HG03439 (cell line): Measurements from ENCODE around the gene VPS51.
"Not testable (repeated sequence)": the region's sequence is repeated elsewhere in the genome, so short reads cannot be mapped to it uniquely, and the experiment has no call there.

Source experiments
- ATAC-seq: cut with Tn5 transposase; IDR thresholded peaks from one replicate; pipeline ENCODE4 v1.9.1; 2021; ENCODE audit warnings: mild to moderate bottlenecking, moderate library complexity; ENCODE audit not compliant: unreplicated experiment

VPS51 gene

DNA sequence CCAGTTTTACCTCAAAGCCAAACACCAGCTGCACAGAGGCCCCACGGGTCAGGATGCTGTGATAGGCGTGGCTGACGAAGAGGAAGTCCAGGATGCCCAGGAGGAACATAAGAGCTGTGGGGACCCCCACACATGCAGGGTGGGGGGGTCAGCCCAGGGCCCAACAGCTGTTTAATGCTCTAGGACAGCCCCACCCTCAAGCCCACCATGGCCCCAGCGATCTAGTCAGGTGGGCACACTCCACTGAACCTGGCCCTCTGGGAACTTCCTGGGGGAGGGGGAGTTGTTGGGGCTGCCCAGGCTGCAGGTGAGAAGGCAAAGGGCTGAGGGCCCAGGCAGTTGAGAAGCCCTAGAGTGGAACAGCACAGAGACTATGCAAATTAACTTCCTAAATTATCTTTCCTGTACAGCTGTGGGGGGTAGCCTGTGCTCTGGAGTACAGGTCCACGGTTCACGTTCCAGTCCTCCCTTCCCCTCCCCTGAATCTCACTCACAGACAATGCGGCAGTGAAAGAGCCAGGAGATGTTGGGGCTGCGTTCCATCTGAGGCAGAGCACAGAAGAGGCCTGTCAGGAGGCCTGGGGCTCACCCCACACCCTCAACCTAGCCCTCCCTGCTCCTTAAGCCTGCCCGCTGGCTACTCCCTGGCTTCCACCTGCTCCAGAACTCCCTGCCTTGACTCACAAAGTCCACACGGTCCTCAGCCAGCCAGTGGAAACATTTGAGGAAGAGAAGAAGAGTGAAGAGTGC, 36.4 kb downstream of the VPS51 start:
- ATAC-seq: no peak

DNA sequence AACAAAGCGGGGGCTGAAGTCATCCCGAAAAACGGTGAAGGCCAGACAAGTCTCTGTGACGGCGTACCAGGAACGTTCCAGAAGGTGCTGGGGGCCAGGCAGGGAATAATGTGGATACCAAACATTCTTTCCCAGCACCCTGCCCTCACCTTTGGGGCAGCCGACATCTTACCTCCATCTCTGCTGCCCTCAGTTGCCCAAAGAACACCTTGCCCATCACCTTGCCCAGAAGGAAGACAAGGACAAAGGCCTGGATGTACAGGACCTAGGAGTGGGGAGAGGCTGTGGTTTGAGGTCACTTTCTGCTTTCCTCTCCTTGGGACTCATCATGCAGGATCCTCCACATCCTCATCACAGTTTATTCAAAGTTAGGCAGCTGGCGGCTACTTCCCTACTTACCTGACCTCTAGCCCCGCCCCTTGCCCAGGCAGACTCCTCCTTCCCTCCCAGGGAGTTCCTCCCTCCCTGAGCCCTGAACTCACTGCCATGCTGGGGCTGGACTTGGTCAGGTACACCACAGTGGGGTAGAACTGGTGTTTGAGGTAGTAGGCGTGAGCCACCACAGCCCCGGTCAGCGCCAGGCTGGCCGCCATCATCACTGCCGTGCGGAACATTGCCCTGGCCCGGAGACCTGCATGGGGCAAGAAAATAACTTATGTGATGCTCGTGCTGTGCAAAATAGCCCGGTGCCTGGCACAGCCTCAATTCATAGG, 37.1 kb downstream of the VPS51 start:
- ATAC-seq: no peak

DNA sequence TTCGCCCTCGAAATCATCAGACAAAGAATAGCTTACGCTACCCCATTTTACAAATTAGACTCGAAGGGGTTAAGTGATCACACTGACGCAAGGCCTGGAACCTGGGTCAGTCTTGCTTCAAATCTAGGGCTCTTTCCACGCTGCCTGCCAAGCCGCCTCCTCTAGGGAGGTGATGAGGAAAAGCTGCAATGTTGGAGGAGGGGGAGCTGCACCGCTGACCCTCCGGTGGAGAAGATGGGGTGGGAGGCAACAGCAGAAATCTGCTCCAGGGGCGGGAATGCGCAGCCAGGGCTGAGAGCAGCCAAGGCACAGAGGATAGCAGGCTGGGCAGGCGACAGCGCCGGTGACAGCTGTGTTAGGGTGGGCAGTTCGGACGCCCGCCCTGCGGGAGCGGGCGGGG, 37.7 kb downstream of the VPS51 start:
- ATAC-seq: no peak

DNA sequence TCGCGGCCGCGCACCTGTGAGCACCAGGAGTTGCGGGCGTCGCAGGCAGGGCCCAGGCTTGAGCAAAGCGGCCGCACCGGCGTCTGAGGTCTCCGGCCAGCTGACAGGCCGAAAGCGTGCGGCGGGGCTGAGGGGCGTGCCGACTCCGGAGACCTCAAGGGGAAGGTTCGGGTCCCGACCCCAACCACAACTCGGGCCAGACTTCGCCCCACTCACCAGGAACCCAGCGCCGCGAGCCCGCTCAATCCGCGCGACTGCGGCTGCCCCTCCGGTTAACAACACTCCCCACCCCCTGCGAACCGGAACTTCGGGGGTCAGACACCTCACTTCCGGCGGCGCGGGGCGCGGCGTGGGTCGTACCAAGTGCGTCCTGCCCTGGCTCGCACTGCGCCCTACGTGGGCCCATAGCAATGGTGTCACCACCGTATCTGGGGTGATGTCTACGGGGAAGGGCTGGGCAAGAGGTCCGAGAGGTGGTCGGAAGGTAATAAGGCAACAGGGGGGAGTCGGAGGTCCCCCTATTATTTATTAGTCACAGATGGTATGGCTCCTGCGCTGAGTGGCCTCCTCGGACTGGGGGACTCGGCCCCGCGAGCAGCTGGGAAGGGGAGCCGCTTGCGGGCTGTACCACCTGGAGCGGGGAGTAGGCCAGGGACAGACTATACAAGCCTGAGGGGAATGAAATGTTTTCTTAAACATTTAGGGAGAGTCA, 38.4 kb downstream of the VPS51 start, which contains the start of gene SYVN1:
SYVN1 (minus strand) TSS at position 280 of the 712 bp plus-strand sequence. CDS start 918 bp downstream, outside the sequence.
- peak; percentile 65 for ATAC-seq

DNA sequence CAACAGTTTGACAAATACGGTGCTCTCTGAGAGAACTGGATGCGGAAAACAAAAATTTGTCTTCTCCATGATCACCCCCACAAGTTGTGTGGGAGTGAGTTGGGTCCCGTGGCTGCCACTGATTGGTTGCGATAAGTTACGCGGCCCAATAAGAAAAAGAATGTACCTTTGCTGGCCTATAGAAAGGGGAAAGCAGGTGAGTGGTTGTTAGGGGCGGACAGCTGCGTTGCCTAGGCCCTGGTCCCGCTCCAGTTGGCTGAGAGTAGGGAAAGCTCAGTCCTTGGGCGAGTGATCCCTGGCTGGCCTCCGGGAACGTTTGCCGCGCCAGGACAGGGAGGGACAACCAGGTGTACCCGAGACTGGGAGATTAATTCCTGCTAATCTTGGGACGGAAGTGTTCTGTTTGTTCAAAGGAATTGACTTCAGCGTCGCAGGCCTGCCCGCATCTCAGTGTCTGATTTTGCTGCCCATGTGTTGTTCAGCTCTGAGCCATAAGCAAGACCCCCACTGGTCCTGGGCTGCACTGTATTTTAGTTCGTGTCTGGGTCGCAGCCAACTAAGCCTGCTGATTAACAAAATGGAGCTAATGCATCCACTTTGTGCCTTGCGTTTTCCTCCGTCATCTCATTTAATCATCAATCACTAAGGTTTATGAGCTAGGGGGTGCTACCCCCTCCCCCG, 39.1 kb downstream of the VPS51 start:
- peak; percentile 56 for ATAC-seq

DNA sequence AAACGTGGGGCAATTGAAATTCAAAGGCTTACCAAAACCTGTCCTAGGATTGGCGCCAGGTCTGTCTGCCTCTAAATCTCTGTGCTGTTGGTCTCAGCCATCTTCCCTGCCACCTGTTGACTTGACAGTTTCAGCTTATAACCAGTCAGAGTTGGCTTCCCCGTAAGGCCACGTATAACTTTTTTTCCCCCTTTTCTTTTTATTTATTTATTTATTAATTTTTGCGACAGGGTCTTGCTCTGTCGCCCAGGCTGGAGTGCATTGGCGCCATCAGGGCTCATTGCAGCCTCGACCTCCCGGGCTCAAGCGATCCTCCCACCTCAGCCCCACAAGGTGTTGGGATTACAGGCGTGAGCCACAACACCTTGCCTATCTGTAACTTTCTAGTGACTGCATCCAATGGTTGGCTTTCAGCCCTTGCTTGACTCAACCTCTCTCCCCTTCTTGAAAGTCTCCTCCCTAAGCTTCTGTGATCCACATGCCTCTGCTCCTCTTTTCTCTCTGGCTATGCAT, 39.7 kb downstream of the VPS51 start:
- ATAC-seq: no peak

DNA sequence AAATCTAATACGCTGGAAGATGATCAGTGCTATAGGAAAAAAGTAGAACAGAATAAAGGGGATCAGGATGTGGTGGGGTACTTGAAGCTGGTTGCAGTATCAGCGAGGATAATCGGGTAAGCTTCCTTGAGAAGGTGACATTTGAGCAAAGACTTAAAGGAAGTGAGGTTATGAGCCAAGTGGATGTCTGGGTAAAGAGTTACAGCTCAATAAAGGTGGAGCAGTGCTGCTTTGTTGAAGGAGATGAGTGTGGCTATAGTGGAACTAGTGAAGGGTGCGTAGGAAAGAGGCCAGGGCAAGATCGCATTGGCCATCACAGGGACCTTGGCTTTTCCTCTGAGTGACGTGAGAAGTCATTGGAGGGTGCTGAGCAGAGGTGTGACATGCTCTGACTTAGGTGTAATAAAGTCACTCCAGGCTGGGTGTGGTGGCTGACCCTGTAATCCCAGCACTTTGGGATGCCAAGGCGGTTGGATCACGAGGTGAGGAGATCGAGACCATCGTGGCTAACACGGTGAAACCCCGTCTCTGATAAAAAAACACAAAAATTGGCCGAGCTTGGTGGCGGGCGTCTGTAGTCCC, 40.6 kb downstream of the VPS51 start:
- ATAC-seq: no peak

DNA sequence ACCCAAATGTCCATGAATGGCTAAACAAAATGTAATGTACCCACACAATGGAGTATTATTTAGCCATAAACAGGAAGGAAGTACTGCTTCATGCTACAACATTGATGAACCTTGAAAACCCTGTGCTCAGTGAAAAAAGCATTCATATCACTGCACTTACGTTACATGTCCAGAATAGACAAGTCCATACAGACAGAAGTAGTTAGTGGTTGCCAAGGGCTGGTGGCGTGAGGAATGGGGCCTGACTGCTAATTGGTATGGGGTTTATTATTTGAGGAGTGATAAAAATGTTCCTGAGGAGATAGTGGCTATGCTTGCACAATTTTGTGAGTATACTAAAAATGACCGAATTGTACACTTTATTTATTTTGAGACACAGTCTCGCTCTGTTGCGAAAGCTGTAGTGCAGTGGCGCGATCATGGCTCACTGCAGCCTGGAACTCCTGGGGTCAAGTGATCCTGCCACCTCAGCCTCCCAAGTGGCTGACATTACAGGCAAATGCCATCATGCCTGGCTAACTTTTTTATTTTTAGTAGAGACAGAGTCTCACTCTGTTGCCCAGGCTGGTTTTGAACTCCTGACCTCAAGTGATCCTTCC, 46.0 kb downstream of the VPS51 start:
- no peak for ATAC-seq

DNA sequence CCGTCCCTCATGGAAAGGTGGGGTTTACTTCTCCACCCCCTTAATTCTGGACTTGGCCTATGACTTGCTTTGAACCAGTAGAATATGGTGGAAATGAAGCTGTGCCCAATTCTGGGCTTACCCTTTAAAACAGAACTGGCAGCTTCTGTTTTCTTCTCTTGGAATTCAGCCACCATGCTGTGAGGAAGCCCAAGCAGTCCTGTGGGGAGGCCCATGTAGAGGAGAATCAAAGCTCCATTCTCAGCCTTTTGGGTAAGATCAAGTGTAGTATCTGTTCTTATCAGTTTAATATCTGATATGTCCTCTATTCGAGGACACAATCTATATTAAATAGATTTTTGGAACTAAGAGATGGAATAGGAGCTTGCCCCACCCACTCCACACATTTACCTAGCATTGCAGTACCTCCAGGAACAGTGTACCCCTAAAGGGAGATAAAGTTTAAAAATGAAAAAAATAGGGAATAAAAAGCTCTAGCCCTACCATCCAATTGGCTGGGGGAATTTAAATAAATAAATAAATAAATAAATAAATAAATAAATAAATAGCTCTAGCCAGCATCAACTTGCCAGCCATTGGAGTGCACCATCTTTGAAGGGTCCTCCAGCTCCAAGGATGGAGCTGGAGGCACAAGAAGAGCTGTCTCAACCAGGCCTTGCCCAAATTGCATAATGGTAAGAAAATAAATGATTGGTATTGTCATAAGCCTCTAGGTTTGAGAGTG, 51.5 kb downstream of the VPS51 start:
- ATAC-seq: no peak

DNA sequence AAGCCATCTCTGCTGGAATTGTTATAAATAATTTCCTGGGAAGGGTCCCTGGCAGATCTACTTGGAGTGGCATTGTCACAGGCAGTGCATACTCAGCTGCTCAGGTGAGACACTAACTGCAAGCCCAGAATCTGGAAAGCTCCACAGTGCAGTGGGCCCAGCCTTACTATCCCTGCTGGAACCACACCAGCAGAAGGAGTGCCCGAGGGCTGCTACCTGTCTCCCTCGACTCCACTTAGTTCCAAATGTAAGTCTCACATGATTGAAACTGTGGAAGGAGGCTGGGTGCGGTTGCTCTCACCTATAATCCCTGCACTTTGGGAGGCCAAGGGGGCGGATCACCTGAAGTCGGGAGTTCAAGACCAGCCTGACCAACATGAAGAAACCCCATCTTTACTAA, 52.6 kb downstream of the VPS51 start:
- ATAC-seq: no peak

DNA sequence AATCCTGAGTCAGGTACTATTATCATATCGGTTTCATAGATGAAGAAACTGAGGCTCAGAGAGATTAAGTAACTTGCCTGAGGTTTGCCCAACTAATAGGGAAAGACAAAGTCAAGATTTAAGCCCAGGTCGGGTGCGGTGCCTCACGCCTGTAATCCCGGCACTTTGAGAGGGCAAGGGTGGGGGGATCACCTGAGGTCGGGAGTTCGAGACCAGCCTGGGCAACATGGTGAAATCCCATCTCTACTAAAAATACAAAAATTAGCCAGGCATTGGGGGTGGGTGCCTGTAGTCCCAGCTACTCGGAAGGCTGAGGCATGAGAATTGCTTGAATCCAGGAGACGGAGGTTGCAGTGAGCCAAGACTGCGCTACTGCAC, 54.1 kb downstream of the VPS51 start:
- ATAC-seq: not testable (repeated sequence)

DNA sequence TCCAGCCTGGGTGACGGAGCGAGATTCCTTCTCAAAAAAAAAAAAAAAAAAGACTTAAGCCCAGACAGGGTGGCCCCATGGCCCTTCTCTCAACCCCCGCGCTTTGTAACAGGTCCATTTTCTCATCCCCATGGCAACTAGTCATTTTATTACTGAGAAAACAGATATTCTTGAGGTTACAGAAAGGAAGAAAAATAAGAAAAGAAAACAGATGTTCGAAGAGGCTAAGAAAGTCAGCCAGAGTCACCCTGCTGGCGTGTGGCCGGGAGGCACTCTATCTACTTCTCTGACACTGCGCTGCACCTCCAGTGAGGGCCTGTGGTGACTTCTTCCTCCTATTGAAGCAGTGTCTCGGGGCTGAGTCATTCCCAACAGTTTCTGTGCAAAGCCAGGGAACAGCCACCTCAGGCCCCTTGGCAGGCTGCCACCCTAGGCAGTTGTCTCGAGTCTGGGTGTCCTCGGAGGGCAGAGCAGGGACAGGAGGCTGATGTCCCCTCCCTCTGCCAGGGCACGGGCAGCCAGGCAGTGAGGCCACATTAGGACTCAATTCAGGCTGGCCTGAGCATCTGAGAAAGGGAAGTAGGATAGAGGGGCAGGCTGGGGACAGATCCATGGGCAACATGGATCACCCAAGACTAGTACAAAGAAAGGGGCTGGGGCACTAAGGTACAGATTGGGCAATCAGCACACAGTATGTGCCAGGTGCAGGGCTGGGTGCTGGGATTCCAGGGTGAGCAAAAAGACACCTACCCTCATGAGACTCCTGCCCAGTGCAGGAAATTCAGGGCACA, 54.7 kb downstream of the VPS51 start:
- no peak for ATAC-seq

DNA sequence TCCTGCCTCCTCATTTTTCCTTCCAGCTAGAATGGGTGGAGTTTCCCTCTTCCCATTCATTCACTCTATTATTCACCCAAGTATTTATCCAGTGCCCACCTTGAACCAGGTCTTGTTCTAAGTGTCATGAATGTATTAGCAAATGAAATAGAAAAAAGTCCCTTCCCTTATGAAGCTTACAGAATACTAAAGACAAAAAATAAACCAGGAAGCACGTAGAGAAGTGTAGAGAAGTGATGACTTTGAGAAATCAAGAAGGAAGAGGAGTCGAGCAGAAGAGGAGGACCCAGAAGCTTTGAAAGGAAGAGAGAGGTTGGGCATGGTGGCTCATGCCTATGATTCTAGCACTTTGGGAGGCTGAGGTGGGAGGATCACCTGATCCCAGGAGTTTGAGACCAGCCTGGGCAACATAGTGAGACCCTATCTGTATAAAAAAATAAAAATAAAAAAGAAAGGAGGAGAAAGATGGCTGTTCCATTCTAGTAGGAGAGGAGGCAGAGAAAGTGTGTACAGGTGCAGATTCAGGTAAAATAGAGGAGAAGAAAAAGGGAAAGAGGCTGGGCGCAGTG, 55.4 kb downstream of the VPS51 start:
- ATAC-seq: no peak

DNA sequence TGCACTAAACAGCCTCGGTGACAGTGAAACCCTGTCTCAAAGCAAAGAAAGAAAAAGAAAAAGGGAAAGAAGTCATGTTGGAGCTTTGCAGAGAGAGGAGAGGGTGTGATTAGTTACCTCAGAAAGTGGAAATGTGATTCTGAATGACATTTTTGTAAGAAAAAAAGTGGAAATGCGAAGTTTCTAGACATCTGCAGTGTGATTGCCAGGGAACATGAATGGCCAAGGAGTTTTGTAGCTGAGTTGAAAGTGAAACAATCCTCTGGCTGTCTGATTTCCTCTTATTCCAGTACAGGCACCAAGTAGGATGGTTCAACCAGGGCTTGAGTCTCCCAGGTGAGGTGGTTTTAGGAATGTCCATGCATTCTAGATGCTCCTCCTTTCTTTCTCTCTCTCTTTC, 56.1 kb downstream of the VPS51 start:
- ATAC-seq: no peak

DNA sequence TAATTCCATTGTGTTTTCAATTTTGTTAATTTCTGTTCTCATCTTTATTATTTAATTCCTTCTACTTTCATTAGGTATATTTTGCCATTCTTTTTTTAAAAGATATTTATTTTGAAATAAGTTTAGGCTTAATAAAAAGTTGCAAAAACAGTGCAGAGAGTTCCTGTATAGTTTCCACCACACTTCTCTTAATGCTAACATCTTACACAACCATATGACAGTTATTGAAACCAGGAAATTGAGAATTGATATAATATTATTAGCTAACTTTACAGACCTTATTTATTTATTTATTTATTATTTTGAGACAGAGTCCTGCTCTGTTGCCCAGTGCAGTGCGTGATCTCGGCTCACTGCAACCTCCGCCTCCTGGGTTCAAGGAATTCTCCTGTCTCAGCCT, 60.2 kb downstream of the VPS51 start:
- ATAC-seq: no peak

DNA sequence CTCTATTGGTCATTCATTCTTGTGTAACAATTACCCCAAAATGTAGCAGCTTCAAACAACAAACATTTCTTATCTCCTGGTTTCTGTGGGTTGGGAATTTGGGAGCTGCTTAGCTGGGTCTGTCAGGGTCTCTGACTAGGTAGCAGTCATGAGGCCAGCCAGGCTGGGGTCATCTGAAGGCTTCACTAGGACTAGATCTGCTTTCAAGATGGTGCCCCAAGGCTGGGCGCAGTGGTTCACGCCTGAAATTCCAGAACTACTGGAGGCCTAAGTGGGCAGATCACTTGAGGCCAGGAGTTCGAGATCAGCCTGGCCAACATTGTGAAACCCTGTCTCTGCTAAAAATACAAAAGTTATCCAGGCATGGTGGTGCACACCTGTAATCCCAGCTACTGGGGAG, 60.9 kb downstream of the VPS51 start:
- ATAC-seq: no peak

DNA sequence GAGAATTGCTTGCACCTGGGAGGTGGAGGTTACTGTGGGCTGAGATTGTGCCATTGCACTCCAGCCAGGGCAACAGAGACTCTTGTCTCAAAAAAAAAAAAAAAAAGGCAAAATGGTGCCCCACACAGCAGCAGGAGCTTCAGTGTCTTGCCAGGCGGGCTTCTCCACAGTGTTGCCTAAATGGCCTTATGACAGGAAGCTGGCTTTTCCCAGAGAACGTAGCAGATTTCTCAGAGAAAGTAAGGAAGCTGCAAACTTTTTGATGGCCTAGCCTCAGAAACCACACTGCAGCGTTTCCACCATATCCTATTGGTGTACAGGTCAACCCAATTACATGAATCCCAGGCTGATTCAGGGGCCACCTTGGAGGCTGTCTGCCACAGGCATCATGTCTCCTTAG, 61.3 kb downstream of the VPS51 start:
- ATAC-seq: no peak

DNA sequence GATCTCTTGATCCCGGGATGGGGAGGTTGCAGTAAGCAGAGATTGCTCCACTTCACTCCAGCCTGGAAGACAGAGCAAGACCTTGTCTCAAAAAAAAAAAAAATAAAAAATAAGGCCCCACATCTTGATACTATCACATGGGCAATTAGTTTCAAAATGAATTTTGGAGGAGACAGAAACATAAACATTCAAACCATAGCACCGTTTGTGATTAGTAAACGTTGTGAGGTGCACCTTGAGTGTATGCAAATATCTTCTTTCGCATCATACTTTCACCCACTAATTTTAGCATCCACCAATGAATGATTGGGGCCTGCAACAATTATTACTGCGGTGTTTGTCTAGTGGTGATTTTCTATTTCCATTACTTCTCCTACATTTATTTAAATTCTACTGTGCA, 63.0 kb downstream of the VPS51 start:
- peak; percentile 89 for ATAC-seq

DNA sequence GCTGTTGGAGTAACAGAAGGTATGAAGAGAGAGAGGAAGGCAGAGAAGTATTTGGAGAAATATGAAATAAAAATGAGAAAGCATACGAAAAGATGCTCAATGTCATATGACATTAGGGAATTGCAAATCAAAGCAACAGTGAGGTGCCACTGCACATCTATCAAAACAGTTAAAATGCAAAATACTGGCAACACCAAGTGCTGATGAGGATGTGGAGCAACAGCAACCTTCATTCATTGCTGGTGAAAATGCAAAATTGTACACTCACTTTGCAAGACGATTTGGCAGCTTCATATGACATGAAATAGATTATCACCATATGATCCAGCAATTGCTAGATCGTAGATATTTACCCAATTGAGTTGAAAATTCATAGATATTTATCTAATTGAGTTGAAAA, 64.6 kb downstream of the VPS51 start:
- no peak for ATAC-seq
